Adrenal gland (tissue), 12 donors: ENCODE measurements around the gene TDRKH. TPM values are rescaled to one million over a fixed set of nuclear protein-coding genes. Genes with fewer than 3 reads are reported as not detected.
A peak's percentile ranks its signal among the peaks of the same experiment; 100 is the strongest.
"Not testable (repeated sequence)": the region's sequence is repeated elsewhere in the genome, so short reads cannot be mapped to it uniquely, and the experiment has no call there.

Experiments
- DNase-seq, 7 donors: peaks; one replicate each; pipeline ENCODE4 v3.0.0-alpha.2; 2019 to 2020
- H3K27ac ChIP-seq, 5 donors: fragments of 200-600 bp; sonication (generic) in 4 of 5; 1 replicate in 3 of 5; 2 replicates in 2 of 5; pipeline versions ENCODE4 v1.5.1 to v1.8.0; 2016 to 2020; ENCODE audit warnings: mild to moderate bottlenecking in 1 of 5
- H3K27me3 ChIP-seq: fragments of 200-600 bp; 2 replicates; pipeline ENCODE4 v1.8.0; 2021
- H3K36me3 ChIP-seq, 2 donors: fragments of 200-600 bp; replicated peaks in 1 of 2; 1 replicate in 1 of 2; 2 replicates in 1 of 2; pipeline versions ENCODE4 v1.5.1 to v1.8.0; 2018 to 2022
- H3K4me1 ChIP-seq, 2 donors: fragments of 200-600 bp; replicated peaks in 1 of 2; 1 replicate in 1 of 2; 2 replicates in 1 of 2; pipeline versions ENCODE4 v1.5.1 to v1.8.0; 2018 to 2021
- H3K4me3 ChIP-seq, 4 donors: fragments of 200-600 bp; sonication (generic) in 3 of 4; one replicate each; pipeline ENCODE4 v1.5.1; 2016 to 2018
- H3K9me3 ChIP-seq, 3 donors: fragments of 200-600 bp; sonication (generic) in 1 of 3; replicated peaks in 1 of 3; 1 replicate in 2 of 3; 2 replicates in 1 of 3; pipeline versions ENCODE4 v1.5.1 to v1.8.0; 2016 to 2021
- CTCF ChIP-seq, 6 experiments: fragments of 450-650 bp in 4 of 6; fragments of 200-600 bp in 2 of 6; sonication (generic) in 1 of 6; IDR thresholded peaks; 1 replicate in 5 of 6; 2 replicates in 1 of 6; pipeline versions ENCODE4 v1.5.1 to v1.8.0; 2016 to 2021; ENCODE audit warnings: antibody characterized with exemption in 6 of 6, mild to moderate bottlenecking in 2 of 6, moderate library complexity in 1 of 6
- POLR2A ChIP-seq, 2 donors: fragments of 450-650 bp; IDR thresholded peaks; one replicate each; pipeline ENCODE4 v1.6.1; 2017; ENCODE audit warnings: antibody characterized with exemption in 2 of 2, mild to moderate bottlenecking in 2 of 2, moderate library complexity in 1 of 2
- WGBS, 4 donors: extraction: QIAGEN DNeasy Blood & Tissue Kit in 2 of 4; methylation state at CpG; one replicate each; pipeline versions ENCODE4 v1.1.5 to v1.1.7; 2013 to 2017; 5-methylcytosine and 5-hydroxymethylcytosine counted together
- intact Hi-C, 2 donors: fragments of 100-400 bp; cut with DNase I; formaldehyde crosslinking; loops; one replicate each; pipeline versions ENCODE4 v1.14.1 to v1.15.0; 2022 to 2023
- polyA plus RNA-seq, 3 donors: library from polyadenylated mRNA; stranded (reverse); fragments of 200-250 nt in 2 of 3; fragments of 350-450 nt in 1 of 3; fragmentation: Illumina TruSeq in 1 of 3; extraction: RNeasy Lipid Tissue Mini Kit (QIAGEN cat#74804) in 1 of 3; gene quantifications; one replicate each; pipeline ENCODE4 v1.2.3, GENCODE V29; 2013 to 2014
- total RNA-seq, 9 donors: library from RNA; depleted of rRNA in 4 of 9; stranded (reverse); fragments of >200 nt in 4 of 9; fragments of 120-200 nt in 1 of 9; fragmentation: NEBNext Ultra II Directional in 1 of 9; extraction: Animal tissue kit (Norgen Biotek cat#: 25700) in 1 of 9; gene quantifications; one replicate each; pipeline versions ENCODE4 v1.1.0 to v1.2.4, GENCODE V29; 2013 to 2023
- donor health status: healthy with polysubstance abuse.
- donor health status: Bipolar disorder and iron deficiency.
- donor health status: DM: yes; HTN: yes; CAD: no.
- donor health status: DM: no; HTN: no; CAD: no.
- donor health status: DM: no; HTN: no; CAD: no.
- donor health status: DM: yes; HTN: yes; CAD: no.

The TDRKH gene
- total and polyA plus RNA-seq, 12 donors = 2.1 to 9.1 (median 5.8) TPM

- intact Hi-C loops = loop anchor here (5.0 to 10.0 kb wide), 3 partner anchors 145 to 272 kb away; no protein-coding TSS in a partner anchor
These were observed 53.3 kb downstream of the TDRKH start for GRCh38 chr1:151737026-151737425.

GRCh38 chr1:151733995-151734394, 56.3 kb downstream of the TDRKH start:
- intact Hi-C loops = loop anchor here (5.0 to 10.0 kb wide), 2 partner anchors 142 to 269 kb away; no protein-coding TSS in a partner anchor
- H3K4me3 ChIP-seq, H3K27me3 ChIP-seq, H3K4me1 ChIP-seq, H3K9me3 ChIP-seq, H3K36me3 ChIP-seq, H3K27ac ChIP-seq: not testable (repeated sequence)
- WGBS, 4 donors = 85 to 92% (median 89%) methylated on average over 9 of the region's 9 CpGs
- peak in 1 of 7 donors; percentile 3 for DNase-seq

More at GRCh38 chr1:151737026-151737425, 53.3 kb downstream of the TDRKH start:
- Histone ChIP-seq H3K36me3 (no peaks in the 10 kb centered on the region), H3K4me1 (no peaks in the 10 kb centered on the region), H3K27ac (no peak overlapping the region), H3K27me3 (no peaks in the 10 kb centered on the region), H3K9me3 (no peaks in the 10 kb centered on the region), H3K4me3 (no peak overlapping the region)
- no peak for DNase-seq
- WGBS, 4 donors = 80 to 83% (median 82%) methylated on average over 2 of the region's 2 CpGs
- TF ChIP-seq CTCF (IDR thresholded peaks at IDR 0.05) (no peak), POLR2A (IDR thresholded peaks at IDR 0.05) (no peak)

- Histone ChIP-seq H3K27ac (no peak overlapping the region), H3K4me1 (no peaks in the 10 kb centered on the region), H3K9me3 (no peaks in the 10 kb centered on the region), H3K27me3 (peaks cover 5% of the 10 kb centered on the region), H3K36me3 (no peaks in the 10 kb centered on the region), H3K4me3 (no peak overlapping the region)
- no peak for TF ChIP-seq POLR2A (IDR thresholded peaks at IDR 0.05)
- no peak for TF ChIP-seq CTCF (IDR thresholded peaks at IDR 0.05)
- DNase-seq = peak in 1 of 7 donors; percentile 18
- intact Hi-C loops = loop anchor here (5.0 to 10.0 kb wide), 2 partner anchors 141 to 268 kb away; no protein-coding TSS in a partner anchor
- 75 to 82% (median 81%) methylated on average over 3 of the region's 3 CpGs for WGBS, 4 donors
These were observed 57.2 kb downstream of the TDRKH start for GRCh38 chr1:151733126-151733525.

GRCh38 chr1:151729966-151730291, 60.4 kb downstream of the TDRKH start:
- Histone ChIP-seq H3K4me3 (no peak overlapping the region), H3K27me3 (peaks cover 5% of the 10 kb centered on the region), H3K27ac (no peak overlapping the region), H3K9me3 (no peaks in the 10 kb centered on the region), H3K36me3 (no peaks in the 10 kb centered on the region), H3K4me1 (no peaks in the 10 kb centered on the region)
- 82 to 93% (median 84%) methylated on average over 3 to 4 of the region's 4 CpGs for WGBS, 4 donors
- no peak for TF ChIP-seq POLR2A (IDR thresholded peaks at IDR 0.05)
- no peak for TF ChIP-seq CTCF (IDR thresholded peaks at IDR 0.05)
- DNase-seq = peak in 1 of 7 donors; percentile 43
- intact Hi-C loops = loop anchor here (5.0 to 10.0 kb wide), 2 partner anchors 138 to 265 kb away; no protein-coding TSS in a partner anchor
